DMS 273 treated with DMSO at 0.1 percent for 48 hours (cell line): Measurements from ENCODE around the gene COA1.
"Not testable (repeated sequence)": the region's sequence is repeated elsewhere in the genome, so short reads cannot be mapped to it uniquely, and the experiment has no call there.

Experiments
- DNase-seq: peaks from one replicate; lab custom pipeline; 2025; lab: John Stamatoyannopoulos, UW

Gene COA1, protein sequence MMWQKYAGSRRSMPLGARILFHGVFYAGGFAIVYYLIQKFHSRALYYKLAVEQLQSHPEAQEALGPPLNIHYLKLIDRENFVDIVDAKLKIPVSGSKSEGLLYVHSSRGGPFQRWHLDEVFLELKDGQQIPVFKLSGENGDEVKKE

DNA sequence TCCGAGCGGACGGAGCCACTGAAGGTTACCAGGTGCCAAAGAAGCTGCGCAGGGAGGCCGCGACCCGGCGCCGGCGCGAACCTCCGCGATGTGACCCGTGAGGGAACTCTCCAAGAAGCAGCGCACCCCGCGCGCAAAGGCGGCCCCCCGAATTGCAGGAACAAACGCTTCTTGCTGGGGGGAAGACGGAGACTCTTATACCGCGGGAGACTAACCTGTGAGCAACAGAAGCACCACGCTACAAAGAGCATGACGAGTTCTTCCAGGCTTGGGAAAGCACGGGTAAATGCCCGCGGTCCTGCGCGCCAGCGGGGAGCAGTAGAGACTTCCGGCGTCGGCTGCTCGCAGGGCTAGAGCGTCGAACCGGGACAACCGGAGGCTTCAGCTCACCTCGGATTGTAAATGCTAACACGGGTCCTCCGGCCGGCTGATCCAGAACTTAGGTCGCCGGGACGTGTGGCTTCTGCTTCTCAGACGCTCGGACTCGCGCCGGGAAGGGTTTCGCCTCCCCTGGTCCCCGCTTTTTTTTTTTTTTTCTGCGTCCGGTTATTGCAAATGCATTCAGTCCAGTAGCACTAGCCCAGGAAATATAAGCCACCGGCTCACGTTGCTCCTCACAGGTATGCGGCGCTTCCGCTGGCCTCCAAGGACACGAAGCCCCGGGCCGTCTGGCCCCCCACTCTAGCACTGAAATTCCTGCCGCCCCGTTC lies at the start of gene COA1:
TSS of gene COA1 (minus strand) at position 310 of the 710 bp plus-strand sequence. CDS start 80,909 bp downstream, outside the sequence.
- DNase-seq, result peak; percentile 87

- DNase-seq, result not testable (repeated sequence)
Measured at GRCh38 chr7:43778293-43779044, 49.1 kb upstream of the COA1 start.

DNA sequence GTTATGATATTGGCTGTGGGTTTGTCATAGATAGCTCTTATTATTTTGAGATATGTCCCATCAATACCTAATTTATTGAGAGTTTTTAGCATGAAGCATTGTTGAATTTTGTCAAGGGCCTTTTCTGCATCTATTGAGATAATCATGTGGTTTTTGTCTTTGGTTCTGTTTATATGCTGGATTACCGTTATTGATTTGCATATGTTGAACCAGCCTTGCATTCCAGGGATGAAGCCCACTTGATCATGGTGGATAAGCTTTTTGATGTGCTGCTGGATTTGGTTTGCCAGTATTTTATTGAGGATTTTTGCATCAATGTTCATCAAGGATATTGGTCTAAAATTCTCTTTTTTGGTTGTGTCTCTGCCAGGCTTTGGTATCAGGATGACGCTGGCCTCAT lies 45.9 kb upstream of the COA1 start:
- not testable (repeated sequence) for DNase-seq

DNA sequence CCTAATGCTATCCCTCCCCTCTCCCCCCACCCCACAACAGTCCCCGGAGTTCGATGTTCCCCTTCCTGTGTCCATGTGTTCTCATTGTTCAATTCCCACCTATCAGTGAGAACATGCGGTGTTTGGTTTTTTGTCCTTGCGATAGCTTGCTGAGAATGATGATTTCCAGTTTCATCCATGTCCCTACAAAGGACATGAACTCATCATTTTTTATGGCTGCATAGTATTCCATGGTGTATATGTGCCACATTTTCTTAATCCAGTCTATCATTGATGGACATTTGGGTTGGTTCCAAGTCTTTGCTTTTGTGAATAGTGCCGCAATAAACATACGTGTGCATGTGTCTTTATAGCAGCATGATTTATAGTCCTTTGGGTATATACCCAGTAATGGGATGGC lies 43.9 kb upstream of the COA1 start:
- not testable (repeated sequence) for DNase-seq

DNA sequence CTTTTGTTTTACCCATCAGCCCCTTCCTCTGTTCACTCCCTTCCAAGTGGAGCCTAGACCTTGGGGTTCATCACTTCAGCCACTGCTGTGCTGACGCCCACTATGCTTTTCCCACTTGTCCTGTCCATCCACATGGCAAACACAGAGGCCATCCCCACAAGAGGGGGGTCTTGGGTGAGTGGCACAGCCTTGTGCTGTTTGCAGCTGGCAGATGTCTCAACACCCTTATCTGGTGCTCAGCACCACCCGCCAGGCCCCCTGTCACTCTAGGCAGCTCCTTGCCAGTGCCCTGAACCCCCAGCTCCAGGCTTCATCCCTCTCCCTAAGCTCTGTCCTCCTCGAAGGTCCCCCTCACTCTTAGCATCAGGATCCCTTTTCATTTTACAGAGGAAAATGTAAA lies 42.2 kb upstream of the COA1 start:
- DNase-seq, result no peak

DNA sequence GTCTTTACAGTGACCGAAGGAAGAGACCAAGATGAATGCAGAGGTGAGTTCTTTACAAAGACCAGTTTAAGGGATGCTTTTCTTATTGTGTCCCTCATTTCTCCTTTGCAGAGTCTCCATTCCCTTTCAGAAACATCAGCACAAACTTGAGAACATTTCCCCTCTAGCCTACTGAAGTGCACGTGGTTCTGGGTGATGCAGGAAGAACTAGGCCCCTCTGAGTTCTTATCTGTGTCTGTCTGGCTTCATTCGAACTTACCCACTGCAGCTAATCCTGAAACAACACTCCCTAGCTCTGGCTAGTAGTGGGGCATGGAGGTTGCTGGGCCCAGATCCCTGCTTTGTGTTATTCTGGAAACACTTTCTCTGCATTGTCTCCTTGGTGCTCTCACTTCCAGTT lies 41.8 kb upstream of the COA1 start:
- DNase-seq, result no peak

DNA sequence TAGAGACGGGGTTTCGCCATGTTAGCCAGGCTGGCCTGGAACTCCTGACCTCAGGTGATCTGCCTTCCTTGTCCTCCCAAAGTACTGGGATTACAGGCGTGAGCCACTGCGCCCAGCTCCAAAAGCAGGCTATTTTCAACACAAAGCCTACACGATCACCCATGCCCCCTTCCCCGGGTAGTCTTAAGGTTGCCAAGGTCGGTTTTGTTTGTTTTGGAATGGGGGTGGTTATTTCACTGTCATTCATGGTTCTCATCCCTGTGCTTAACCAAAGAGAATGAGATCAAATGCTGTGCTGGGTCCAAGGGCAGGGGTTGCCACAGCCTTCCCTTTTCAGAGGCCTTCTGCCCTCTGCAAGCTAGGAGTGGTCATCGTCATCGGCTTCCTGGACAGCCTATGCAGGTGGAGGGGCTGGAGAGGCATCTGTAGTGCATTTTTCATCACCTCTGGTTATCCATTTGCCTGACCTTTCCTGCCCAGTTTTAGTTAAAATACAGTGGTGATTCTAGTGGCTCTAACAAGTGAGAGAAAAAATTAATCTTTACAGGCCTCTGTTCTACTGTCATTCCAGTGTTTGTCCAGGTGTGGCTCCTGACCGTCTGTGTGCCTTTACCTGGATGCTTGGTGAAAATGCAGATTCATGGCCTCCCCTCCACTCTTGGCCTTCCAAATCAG lies 40.6 kb upstream of the COA1 start:
- DNase-seq, result no peak

GRCh38 chr7:43769281-43769680 lies 40.0 kb upstream of the COA1 start:
- DNase-seq, result no peak

- no peak for DNase-seq
Measured at GRCh38 chr7:43768887-43769272, 39.6 kb upstream of the COA1 start.

GRCh38 chr7:43768201-43768886 lies 39.0 kb upstream of the COA1 start:
- DNase-seq, result no peak

DNA sequence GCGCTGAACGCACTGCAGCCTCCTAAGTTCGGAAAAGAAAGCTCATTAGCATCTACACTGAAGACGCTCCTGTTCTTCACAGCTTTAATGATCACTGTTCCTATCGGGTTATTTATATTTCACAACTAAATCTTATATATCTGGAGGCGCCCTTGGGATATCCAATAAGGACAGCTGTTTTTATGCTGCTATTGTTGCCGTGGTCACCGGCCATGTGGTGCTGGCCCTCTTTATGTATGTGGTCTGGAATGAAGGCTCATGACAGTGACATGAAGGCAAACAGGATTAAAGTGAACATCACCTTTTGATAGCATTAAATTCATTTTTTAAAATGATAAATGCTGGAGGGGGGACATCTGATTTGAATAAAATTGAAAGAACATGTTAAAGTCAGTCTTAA lies 38.0 kb upstream of the COA1 start:
- no peak for DNase-seq

DNA sequence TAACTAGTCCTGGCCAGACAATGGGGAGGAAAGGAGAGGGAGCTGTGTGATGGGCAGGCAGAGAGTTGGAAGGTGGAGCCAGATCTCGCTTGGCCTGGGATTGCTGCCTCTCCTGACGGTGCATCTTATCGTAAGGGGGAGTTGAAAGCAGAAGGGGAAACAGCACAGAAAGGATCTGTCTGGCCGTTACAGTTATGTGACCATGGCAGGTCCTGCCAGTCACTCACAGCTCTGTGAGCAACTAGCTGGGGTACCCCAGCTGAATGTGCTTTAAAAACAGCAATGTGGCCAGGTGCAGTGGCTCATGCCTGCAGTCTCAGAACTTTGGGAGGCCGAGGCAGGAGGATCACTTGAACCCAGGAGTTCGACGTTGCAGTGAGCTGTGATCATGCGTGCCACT lies 37.2 kb upstream of the COA1 start:
- DNase-seq, result no peak

- no peak for DNase-seq
Measured at GRCh38 chr7:43764807-43765491, 35.6 kb upstream of the COA1 start.

- no peak for DNase-seq
Measured at GRCh38 chr7:43764039-43764761, 34.9 kb upstream of the COA1 start.

DNA sequence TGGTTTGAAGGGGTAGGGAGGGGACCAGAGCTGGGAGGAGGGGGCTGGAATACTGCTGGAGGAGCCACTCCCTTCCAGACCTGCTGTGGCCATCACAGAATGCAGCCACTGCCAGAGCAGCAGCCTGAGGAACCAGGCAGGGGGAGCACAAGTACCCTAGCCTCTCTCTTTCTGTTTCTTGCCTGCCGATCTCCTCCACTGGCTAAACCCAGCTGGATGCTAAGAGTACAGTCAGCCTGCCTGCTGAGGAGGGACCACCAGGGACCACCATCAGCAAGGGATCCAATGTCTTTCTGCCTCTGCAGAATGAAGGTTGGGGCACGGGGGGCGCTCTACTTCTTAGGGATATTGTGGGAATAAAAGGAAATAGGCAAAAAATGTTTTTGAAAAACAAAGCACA lies 33.9 kb upstream of the COA1 start:
- DNase-seq, result no peak

DNA sequence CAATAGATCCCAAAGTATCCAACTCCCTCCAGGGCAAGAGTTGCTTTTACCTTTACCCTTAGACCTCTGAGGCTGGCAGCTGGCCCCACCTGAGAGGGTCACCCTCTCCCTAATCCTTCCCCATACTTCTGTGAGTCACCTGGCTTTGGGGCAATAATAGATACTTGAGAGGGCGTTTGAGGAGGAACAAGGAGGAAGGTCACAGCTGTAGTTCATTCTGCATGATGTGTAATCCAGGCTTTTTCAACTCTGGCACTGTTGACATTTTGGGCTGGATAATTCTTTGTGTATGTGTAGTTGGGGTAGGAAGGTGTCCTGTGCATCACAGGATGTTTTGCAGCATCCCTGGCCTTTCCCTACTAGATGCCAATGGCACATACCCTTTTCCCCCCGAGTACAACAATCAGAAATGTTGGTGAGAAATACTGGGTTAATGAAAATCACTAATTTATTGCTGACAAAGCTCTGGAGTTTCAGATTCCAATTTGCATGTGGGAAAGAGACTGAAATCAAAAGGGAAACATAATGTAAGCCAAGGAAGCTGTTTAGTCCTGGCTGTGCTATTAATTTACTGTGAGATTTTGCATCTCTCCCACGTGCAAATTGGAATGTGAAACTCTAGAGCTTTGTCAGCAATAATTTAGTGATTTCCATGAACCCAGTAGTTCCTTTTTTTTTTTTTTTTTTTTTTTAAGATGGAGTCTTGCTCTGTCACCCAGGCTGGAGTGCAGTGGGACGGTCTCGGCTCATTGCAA lies 32.8 kb upstream of the COA1 start:
- DNase-seq, result no peak

- DNase-seq, result no peak
Measured at GRCh38 chr7:43761382-43761781, 32.1 kb upstream of the COA1 start.

DNA sequence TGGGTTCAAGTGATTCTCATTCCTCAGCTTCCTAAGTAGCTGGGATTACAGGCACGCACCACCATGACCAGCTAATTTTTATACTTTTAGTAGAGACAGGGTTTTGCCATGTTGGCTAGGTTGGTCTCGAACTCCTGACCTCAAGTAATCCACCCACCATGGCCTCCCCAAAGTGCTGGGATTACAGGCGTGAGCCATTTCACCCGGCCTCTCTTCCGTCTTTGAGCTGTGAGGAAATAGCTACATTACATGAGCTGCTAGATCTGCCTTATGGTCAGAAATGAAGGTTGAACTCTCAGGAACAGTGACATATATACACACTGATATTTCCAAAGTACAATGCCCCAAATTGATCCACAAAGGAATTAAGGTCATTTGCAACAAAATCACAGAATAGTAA lies 31.5 kb upstream of the COA1 start:
- no peak for DNase-seq

- DNase-seq, result no peak
Measured at GRCh38 chr7:43758822-43759683, 29.7 kb upstream of the COA1 start.
